AG09309 (cell line): ENCODE results near the gene TRIO.

Experiments used
- DNase-seq: peaks from one replicate; pipeline ENCODE4 v3.0.0-alpha.2; 2010; ENCODE audit warnings: low read depth
- H3K4me3 ChIP-seq: 2 replicates; pipeline ENCODE4 v1.5.1; 2011; ENCODE audit warnings: mild to moderate bottlenecking, low read depth, low read length, moderate library complexity; ENCODE audit not compliant: control insufficient read depth
- TF ChIP-seq, protein P1 (sequence below): IDR thresholded peaks from 2 replicates; pipeline ENCODE4 v1.5.1; 2011; ENCODE audit warnings: mild to moderate bottlenecking, low read depth, low read length, inconsistent platforms; ENCODE audit not compliant: insufficient read depth, control insufficient read depth; ENCODE audit errors: missing control alignments

Gene TRIO

DNA sequence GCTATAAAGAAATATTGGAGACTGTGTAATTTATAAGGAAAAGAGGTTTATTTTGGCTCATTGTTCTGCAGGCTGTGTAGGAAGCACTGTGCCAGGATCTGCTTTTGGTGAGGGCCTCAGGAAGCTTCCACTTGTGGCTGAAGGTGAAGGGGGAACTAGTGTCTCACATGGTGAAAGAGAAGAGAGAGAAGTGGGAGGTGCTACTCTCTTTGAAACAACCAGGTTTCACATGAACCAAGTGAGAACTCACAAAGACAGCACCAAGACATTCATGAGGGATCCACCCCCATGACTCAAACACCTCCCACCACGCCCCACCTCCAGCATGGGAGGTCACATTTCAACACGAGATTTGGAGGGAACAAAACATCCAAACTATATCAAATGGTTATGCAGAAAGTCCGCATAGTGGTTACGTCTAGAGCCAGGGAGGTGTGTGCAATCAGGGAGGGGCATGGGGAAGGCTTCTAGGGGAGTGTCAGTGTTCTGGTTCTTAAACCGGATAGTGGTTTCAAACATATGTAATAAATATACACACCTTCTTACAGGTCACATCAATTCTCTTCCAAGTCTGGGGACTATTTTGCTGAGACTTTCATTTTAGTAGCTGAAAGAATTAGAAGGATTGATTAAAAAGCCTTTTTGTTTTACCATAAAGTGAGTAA, 113.0 kb downstream of the TRIO start:
- DNase-seq: no peak
- TF ChIP-seq, protein P1, sequence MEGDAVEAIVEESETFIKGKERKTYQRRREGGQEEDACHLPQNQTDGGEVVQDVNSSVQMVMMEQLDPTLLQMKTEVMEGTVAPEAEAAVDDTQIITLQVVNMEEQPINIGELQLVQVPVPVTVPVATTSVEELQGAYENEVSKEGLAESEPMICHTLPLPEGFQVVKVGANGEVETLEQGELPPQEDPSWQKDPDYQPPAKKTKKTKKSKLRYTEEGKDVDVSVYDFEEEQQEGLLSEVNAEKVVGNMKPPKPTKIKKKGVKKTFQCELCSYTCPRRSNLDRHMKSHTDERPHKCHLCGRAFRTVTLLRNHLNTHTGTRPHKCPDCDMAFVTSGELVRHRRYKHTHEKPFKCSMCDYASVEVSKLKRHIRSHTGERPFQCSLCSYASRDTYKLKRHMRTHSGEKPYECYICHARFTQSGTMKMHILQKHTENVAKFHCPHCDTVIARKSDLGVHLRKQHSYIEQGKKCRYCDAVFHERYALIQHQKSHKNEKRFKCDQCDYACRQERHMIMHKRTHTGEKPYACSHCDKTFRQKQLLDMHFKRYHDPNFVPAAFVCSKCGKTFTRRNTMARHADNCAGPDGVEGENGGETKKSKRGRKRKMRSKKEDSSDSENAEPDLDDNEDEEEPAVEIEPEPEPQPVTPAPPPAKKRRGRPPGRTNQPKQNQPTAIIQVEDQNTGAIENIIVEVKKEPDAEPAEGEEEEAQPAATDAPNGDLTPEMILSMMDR: no peak
- no peak overlapping the region for H3K4me3 ChIP-seq

DNA sequence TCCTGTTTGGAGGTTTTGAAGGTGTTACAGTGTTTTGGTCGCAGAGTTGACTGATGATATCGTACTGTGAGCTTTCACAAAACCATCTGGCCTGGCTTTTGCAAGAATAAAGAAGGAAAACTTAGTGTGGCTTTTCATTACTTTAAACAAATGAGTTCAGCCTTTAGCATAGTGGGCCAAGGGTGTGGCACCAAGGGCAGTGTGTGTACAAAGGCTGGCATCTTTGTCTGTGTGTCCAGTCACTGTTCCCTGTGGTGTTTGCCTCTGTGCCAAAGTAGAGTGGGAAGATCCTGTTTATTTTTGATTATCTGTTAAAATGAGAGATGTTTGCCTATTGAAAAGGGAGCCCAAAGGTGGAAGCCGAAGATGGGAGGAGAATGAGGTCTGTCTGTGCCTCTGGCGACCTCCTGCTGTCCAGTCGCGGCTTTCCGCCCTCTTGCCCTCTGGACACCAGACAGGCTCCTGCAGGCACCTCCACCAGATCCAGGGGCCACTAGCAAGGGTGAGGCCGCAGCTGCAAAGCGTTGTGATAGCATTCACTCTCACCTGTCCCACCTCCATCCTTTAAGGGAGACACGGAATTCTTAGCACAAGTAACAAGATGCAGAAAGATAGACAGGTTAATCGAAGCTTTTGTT, 113.7 kb downstream of the TRIO start:
- DNase-seq: no peak
- no peak overlapping the region for H3K4me3 ChIP-seq
- TF ChIP-seq, protein P1: no peak

DNA sequence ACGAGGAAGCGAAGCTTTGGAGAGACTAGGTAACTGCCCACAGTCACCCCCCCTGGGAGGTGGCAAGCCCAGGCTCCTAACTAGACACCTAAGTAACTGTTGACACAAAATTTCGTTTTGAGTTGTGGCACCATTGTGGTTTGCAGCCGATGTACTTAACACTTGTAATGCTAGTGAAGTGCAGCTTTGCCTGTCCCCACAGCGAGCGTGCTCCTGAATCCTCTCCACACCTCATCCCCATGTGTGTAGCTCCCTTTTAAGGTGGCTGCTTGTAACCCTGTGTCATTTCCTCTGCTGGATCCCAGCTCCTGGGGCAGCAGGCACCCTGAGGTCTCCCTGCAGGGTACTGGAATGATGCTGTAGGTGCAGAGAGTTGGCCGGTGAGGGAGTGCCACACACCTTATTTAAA, 114.9 kb downstream of the TRIO start:
- TF ChIP-seq, protein P1: no peak
- H3K4me3 ChIP-seq: no peak overlapping the region
- no peak for DNase-seq

DNA sequence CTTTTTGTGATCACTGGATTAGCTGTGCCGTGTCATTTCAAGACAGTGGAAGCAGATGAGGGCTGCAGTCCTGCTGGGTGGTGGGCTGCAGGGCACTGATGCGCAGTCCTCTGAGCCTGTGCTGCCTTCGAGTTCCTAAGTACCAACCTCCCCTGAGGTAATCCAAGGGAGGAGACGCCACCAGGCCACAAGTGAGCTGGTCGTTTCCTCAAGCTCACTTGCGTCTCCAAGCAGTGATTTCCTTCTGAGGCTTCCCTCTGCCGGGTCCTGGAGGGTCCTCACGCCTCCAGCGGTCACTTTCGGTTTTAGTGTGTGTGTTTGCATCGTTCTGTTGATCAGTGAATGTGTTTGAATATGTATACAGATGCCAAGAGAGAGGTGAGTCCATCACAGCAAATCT, 115.7 kb downstream of the TRIO start:
- TF ChIP-seq, protein P1: no peak
- no peak overlapping the region for H3K4me3 ChIP-seq
- DNase-seq: no peak

DNA sequence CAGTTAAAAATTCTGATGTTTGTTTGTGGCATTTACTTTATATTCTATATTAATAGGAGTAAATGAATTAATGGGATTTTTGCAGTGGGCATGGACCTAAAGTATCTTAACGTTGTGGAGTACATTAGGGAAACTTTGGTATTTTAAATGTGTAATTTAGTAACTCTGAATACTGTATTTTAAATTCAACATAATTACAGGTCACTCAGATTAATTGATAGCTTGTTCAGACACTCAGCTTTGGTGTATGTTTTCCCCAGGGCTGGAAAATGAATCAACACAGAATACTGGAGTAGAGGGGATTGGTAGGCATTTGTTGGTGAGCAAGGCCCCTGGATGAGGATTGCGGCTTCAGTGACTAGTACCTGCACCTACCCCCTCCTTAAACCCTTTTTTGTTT, 117.5 kb downstream of the TRIO start:
- H3K4me3 ChIP-seq: no peak overlapping the region
- no peak for DNase-seq
- TF ChIP-seq, protein P1: no peak

DNA sequence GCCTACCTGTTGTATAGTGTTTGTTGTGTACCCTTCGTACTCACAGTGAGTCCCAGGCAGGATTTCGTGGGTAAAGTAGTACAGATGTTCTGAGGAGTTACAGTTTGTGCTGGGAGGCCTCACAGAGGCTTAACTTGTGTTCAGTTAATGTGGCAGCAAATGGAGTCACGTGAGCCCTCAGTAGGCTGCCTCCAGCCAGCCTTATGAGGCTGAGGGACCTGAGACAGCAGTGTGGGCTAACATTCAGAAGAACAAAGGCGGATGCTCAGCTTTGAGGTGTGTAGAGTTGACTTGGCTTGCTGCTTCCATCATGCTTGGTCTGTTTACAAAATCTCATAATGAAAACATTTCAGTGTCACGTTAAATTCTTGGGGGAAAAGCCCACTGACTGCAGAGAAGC, 118.1 kb downstream of the TRIO start:
- no peak for DNase-seq
- H3K4me3 ChIP-seq: no peak overlapping the region
- TF ChIP-seq, protein P1: no peak
